Measurements from ENCODE around the gene FCN2.

DNA sequence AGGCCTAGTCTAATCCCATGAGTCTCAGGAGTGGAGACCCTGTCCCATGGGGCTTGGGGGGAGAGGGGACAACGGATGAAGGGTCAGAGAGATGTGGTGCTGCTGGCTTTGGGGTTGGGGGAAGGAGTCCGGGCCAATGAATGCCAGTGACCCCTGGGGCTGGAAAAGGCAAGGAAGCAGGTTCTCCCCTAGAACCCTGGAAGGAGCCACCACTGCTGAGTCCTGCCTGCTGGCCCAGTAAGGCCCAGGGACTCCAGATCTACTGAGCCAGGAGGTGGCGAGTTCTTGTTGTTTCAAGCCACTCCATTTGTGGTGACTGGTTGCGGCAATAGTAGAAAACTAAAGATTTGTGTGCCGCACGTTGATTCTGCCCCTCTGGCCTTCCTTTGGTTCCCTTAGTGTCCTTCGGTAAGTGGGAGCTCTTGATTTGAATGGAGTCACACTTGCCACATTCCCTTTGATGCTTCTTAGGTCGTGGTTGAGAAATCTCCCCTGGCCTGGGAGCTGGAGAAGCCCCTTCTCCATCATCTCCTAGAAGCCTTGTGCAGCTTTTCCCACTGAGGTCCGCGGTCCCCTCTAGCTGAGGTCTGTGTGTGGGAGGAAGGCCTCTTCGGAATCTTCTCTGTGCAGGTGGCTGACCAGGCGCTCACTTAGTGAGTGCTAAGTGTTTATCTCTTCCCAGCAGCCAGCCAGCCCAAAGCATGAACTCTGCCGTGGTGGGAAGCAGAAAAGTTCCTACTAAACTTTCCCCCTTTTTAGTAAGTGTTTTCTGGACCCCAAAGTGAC lies 28.1 kb downstream of the FCN2 start:
- TF ChIP-seq ZNF335 (tag by site-specific recombination; conservative IDR thresholded peaks at IDR 0.05) (no peak), ZSCAN18 (tag by site-specific recombination; IDR thresholded peaks at IDR 0.05) (no peak), RBAK (tag by site-specific recombination; IDR thresholded peaks at IDR 0.05) (no peak), ZNF121 (tag by site-specific recombination; IDR thresholded peaks at IDR 0.05) (no peak), CTCF (tag by site-specific recombination; IDR thresholded peaks at IDR 0.05) (no peak), ZBTB48 (tag by site-specific recombination; IDR thresholded peaks at IDR 0.05) (no peak), ZNF274 (IDR thresholded peaks at IDR 0.05; ENCODE audit: low read length) (no peak), ZNF274 (tag by site-specific recombination; IDR thresholded peaks at IDR 0.05; ENCODE audit: borderline replicate concordance) (no peak), ZNF24 (tag by site-specific recombination; IDR thresholded peaks at IDR 0.05) (no peak), YY1 (tag by site-specific recombination; IDR thresholded peaks at IDR 0.05) (no peak)
- TF ChIP-seq, protein P1, sequence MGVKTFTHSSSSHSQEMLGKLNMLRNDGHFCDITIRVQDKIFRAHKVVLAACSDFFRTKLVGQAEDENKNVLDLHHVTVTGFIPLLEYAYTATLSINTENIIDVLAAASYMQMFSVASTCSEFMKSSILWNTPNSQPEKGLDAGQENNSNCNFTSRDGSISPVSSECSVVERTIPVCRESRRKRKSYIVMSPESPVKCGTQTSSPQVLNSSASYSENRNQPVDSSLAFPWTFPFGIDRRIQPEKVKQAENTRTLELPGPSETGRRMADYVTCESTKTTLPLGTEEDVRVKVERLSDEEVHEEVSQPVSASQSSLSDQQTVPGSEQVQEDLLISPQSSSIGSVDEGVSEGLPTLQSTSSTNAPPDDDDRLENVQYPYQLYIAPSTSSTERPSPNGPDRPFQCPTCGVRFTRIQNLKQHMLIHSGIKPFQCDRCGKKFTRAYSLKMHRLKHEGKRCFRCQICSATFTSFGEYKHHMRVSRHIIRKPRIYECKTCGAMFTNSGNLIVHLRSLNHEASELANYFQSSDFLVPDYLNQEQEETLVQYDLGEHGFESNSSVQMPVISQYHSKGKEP (tag by site-specific recombination; IDR thresholded peaks at IDR 0.05): no peak
- TF ChIP-seq, protein P2, sequence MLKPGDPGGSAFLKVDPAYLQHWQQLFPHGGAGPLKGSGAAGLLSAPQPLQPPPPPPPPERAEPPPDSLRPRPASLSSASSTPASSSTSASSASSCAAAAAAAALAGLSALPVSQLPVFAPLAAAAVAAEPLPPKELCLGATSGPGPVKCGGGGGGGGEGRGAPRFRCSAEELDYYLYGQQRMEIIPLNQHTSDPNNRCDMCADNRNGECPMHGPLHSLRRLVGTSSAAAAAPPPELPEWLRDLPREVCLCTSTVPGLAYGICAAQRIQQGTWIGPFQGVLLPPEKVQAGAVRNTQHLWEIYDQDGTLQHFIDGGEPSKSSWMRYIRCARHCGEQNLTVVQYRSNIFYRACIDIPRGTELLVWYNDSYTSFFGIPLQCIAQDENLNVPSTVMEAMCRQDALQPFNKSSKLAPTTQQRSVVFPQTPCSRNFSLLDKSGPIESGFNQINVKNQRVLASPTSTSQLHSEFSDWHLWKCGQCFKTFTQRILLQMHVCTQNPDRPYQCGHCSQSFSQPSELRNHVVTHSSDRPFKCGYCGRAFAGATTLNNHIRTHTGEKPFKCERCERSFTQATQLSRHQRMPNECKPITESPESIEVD (tag by site-specific recombination; IDR thresholded peaks at IDR 0.05): no peak

Data from HEK293 (cell line).